GM12874 (cell line): ENCODE data around the gene GMDS.

Experiments
- TF ChIP-seq, protein P1 (sequence below): IDR thresholded peaks from 2 replicates; pipeline ENCODE4 v1.5.1; 2011; ENCODE audit warnings: low read depth, mild to moderate bottlenecking, control low read depth, low read length, moderate library complexity; ENCODE audit not compliant: insufficient read depth

GMDS gene

DNA sequence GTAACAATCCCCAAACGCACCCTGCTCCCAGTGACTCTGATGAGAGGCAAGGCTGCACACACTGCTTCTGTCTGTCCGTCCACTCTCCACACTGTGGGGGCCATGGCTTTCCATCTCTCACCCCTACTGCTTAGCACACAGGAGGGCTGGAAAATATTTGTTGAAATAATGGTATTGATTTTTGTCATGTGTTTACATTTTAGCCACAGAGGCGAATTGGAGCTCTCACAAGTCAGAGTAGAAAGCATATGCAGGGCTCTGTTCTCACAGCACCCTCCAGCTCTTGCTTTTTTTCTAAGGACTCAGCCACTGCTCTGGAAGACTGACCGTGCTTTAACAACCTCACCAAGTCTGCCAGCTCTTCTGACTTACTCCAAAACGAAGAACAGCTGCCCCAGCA, 273.8 kb downstream of the GMDS start:
- TF ChIP-seq, protein P1, sequence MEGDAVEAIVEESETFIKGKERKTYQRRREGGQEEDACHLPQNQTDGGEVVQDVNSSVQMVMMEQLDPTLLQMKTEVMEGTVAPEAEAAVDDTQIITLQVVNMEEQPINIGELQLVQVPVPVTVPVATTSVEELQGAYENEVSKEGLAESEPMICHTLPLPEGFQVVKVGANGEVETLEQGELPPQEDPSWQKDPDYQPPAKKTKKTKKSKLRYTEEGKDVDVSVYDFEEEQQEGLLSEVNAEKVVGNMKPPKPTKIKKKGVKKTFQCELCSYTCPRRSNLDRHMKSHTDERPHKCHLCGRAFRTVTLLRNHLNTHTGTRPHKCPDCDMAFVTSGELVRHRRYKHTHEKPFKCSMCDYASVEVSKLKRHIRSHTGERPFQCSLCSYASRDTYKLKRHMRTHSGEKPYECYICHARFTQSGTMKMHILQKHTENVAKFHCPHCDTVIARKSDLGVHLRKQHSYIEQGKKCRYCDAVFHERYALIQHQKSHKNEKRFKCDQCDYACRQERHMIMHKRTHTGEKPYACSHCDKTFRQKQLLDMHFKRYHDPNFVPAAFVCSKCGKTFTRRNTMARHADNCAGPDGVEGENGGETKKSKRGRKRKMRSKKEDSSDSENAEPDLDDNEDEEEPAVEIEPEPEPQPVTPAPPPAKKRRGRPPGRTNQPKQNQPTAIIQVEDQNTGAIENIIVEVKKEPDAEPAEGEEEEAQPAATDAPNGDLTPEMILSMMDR: no peak

- TF ChIP-seq, protein P1: no peak
Measured at GRCh38 chr6:1970151-1970561, 275.2 kb downstream of the GMDS start.

DNA sequence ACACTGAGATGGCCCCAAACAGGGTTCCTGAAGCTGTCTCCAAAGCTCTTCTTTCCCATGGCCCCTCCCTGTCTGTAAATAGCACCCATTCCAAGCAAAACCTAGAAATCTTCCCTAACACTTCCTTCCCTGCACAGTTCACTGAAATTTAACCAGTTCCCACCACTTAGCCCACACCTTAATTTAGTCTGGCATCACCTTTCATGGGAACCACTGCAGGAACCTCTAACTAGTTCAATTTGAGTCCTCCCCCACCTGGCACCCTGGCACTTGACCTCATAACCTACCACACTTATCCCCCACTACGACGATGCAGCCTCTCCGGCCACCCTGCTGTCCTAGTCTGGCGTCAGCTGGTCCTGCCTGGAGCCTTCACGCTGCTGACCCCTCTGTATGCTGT, 278.7 kb downstream of the GMDS start:
- TF ChIP-seq, protein P1: no peak

DNA sequence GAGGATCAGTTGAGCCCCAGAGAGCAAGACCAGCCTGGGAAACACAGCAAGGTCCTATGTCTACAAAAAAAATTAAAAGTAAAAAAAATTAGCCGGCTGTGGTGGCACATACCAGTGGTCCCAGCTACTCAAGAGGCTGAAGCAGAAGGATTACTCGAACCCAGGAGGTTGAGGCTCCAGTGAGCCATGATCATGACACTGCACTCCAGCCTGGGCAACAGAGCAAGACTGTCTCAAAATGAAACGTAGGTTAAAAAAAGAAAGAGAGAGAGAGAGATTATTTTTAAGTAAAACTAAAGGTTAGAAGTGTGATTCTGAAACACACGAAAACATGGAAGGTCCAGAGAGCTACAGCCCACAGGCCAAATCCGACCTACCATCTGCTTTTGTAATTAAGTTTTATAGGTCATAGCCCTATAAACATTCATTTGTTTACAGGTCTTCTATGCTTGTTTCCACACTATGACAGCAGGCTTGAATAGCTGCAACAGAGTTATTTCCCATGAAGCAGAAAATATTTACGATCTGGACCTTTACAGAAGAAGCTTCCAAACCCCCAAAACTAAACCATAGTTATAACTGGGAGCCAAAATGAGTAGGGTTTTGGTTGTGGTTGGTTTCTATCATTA, 279.7 kb downstream of the GMDS start:
- TF ChIP-seq, protein P1: no peak

DNA sequence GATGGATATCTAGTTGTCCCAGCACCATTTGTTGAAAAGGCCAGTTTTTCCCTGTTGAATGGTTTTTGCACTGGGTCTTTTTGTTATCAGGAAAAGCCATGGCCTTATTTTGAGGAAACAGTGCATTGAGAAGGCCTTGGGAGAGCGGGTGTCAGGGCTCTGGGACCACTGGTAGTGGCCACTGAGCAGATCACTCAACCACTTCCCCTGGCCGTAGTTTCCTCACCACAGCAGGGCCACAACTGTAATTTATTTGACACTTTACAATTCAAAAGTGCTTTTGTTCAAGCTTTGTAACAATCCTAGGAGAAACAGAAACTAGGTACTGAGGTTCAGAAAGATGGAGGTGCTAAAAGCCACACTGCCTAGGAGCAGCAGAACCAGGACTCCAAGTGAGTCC, 281.8 kb downstream of the GMDS start:
- TF ChIP-seq, protein P1: no peak

DNA sequence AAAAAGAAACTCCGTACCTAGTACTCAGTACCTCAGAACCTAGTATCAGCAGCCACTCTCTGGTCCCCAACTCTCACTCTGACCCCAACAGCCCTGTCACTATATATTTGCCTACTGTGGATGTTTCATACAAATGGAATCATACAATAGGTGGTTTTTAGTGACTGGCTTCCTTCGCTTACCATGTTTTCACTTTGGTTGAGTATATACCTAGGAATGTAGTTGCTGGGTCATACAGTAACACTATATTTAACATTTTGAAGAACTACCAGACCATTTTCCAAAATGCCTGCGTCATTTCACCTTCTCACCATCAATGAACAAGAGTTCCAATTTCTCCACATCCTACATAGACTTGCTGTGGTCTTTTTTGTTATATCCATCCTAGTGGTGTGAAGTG, 283.2 kb downstream of the GMDS start:
- TF ChIP-seq, protein P1: no peak

- TF ChIP-seq, protein P1: no peak
Measured at GRCh38 chr6:1960486-1961142, 284.8 kb downstream of the GMDS start.
